Testis (tissue), 2 donors: ENCODE measurements around the gene AMBRA1.

ENCODE experiments used
- CTCF ChIP-seq, 3 experiments: fragments of 450-650 bp in 2 of 3; fragments of 200-600 bp in 1 of 3; sonication (generic) in 1 of 3; IDR thresholded peaks; one replicate each; pipeline ENCODE4 v1.5.1; 2016 to 2019; ENCODE audit warnings: antibody characterized with exemption in 3 of 3, mild to moderate bottlenecking in 2 of 3, moderate library complexity in 1 of 3
- POLR2A ChIP-seq: fragments of 450-650 bp; IDR thresholded peaks from one replicate; pipeline ENCODE4 v1.6.1; 2017; ENCODE audit warnings: antibody characterized with exemption, mild to moderate bottlenecking, moderate library complexity

DNA sequence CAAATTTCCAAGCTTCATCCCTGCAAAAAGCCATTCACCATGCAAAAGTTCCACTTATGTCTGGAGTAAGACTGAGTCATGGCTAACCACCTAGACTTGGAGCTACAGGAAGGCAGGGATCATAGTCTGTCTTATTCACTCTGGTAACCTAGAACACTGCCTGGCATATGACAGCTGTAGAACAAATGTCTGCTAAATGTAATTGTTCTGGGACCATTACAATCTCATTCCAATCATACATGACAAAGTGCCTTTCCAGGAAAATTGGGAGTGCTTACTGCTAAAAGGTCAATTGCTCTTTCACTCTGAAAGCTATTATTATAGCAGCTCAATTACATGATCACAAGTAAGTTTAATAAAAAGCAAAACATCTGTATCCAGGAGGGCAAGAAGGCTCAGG, 103.2 kb downstream of the AMBRA1 start:
- TF ChIP-seq CTCF (IDR thresholded peaks at IDR 0.05) (no peak), POLR2A (no peak)
